Kidney (tissue), 14 donors: Measurements from ENCODE around the gene AKT3. TPM values are rescaled to one million over a fixed set of nuclear protein-coding genes. Genes with fewer than 3 reads are reported as not detected.

ENCODE experiments used
- DNase-seq, 5 donors: peaks; one replicate each; pipeline ENCODE4 v3.0.0-alpha.2; 2013 to 2020
- FAIRE-seq: peaks from 2 replicates; lab custom pipeline; 2012; peaks lifted over from hg19 to GRCh38; lab: Jason Lieb, UNC
- H3K27ac ChIP-seq, 2 donors: one replicate each; pipeline ENCODE4 v1.7.0; 2013; ENCODE audit warnings: low read depth in 2 of 2, low read length in 2 of 2, inconsistent platforms in 1 of 2
- H3K27me3 ChIP-seq: one replicate; pipeline ENCODE4 v1.7.1; 2013; ENCODE audit warnings: low read length, inconsistent platforms; ENCODE audit not compliant: control insufficient read depth, insufficient read depth
- H3K36me3 ChIP-seq, 3 donors: one replicate each; pipeline versions ENCODE4 v1.7.0 to v1.7.1; 2013; ENCODE audit warnings: low read length in 3 of 3, control low read depth in 1 of 3, inconsistent platforms in 1 of 3; ENCODE audit not compliant: insufficient read depth in 3 of 3, control insufficient read depth in 2 of 3
- H3K4me1 ChIP-seq, 3 donors: one replicate each; pipeline versions ENCODE4 v1.7.0 to v1.7.1; 2013; ENCODE audit warnings: low read length in 3 of 3, inconsistent platforms in 1 of 3, low read depth in 1 of 3; ENCODE audit not compliant: control insufficient read depth in 2 of 3, insufficient read depth in 2 of 3
- H3K4me3 ChIP-seq, 3 donors: one replicate each; pipeline versions ENCODE4 v1.7.0 to v1.8.1; 2013; ENCODE audit warnings: low read length in 3 of 3, control low read depth in 1 of 3, inconsistent platforms in 1 of 3
- H3K9ac ChIP-seq, 3 donors: one replicate each; pipeline versions ENCODE4 v1.7.0 to v1.7.1; 2013; ENCODE audit warnings: low read length in 3 of 3, control low read depth in 1 of 3, inconsistent platforms in 1 of 3
- H3K9me3 ChIP-seq, 3 donors: one replicate each; pipeline versions ENCODE4 v1.7.0 to v1.7.1; 2013; ENCODE audit warnings: low read length in 3 of 3, control low read depth in 1 of 3, inconsistent platforms in 1 of 3; ENCODE audit not compliant: control insufficient read depth in 2 of 3, insufficient read depth in 1 of 3
- CTCF ChIP-seq: IDR thresholded peaks from 3 replicates; pipeline ENCODE4 v1.5.1; 2012; ENCODE audit warnings: mild to moderate bottlenecking, moderate library complexity, borderline replicate concordance; ENCODE audit not compliant: insufficient read depth; ENCODE audit errors: extremely low read depth
- intact Hi-C: fragments of 100-400 bp; cut with DNase I; formaldehyde crosslinking; loops from one replicate; pipeline ENCODE4 v1.11.1; 2022
- polyA plus RNA-seq: library from polyadenylated mRNA; stranded (reverse); fragments of 350-450 nt; fragmentation: Illumina TruSeq; extraction: RNeasy Lipid Tissue Mini Kit (QIAGEN cat#74804); gene quantifications from one replicate; pipeline ENCODE4 v1.2.3, GENCODE V29; 2014; ENCODE audit warnings: low read depth, low replicate concordance; ENCODE audit not compliant: insufficient read depth
- total RNA-seq: library from RNA; stranded (reverse); fragmentation: NEBNext Ultra II Directional; extraction: Animal tissue kit (Norgen Biotek cat#: 25700); gene quantifications from one replicate; pipeline ENCODE4 v1.2.1, GENCODE V29; 2021
- donor health status: control.
- donor health status: control.
- donor health status: control.
- donor health status: control.
- donor health status: control.
- donor health status: DM: yes; HTN: yes; CAD: no.
- donor health status: Normal renal cell carcinoma (clear cell type).

The AKT3 gene
- total and polyA plus RNA-seq, 2 donors from 2014 or later: 9.5 to 81.6 TPM

GRCh38 chr1:243554686-243555085, 295.4 kb downstream of the AKT3 start:
- Histone ChIP-seq H3K36me3 (no peaks in the 10 kb centered on the region), H3K4me1 (no peaks in the 10 kb centered on the region), H3K4me3 (no peak overlapping the region), H3K9ac (no peak overlapping the region), H3K9me3 (no peaks in the 10 kb centered on the region), H3K27ac (no peak overlapping the region), H3K27me3 (no peaks in the 10 kb centered on the region)
- no peak for FAIRE-seq
- TF ChIP-seq CTCF: no peak
- intact Hi-C loops: no loop called here
- DNase-seq: no peak

GRCh38 chr1:243553090-243553489, 297.0 kb downstream of the AKT3 start:
- Histone ChIP-seq H3K9ac (no peak overlapping the region), H3K4me1 (no peaks in the 10 kb centered on the region), H3K36me3 (no peaks in the 10 kb centered on the region), H3K9me3 (no peaks in the 10 kb centered on the region), H3K27ac (no peak overlapping the region), H3K27me3 (no peaks in the 10 kb centered on the region), H3K4me3 (no peak overlapping the region)
- intact Hi-C loops: no loop called here
- DNase-seq: no peak
- FAIRE-seq: no peak
- no peak for TF ChIP-seq CTCF

- H3K4me3 ChIP-seq: no peak overlapping the region
- no peak overlapping the region for H3K27ac ChIP-seq
- TF ChIP-seq CTCF: no peak
- H3K36me3 ChIP-seq: no peaks in the 10 kb centered on the region
- H3K4me1 ChIP-seq: no peaks in the 10 kb centered on the region
- intact Hi-C loops: no loop called here
- no peak overlapping the region for H3K9ac ChIP-seq
- FAIRE-seq: no peak
- H3K27me3 ChIP-seq: no peaks in the 10 kb centered on the region
- DNase-seq: no peak
- H3K9me3 ChIP-seq: no peaks in the 10 kb centered on the region
Measured at GRCh38 chr1:243550276-243550675, 299.8 kb downstream of the AKT3 start.

- DNase-seq: no peak
- Histone ChIP-seq H3K4me3 (no peak overlapping the region), H3K27ac (no peak overlapping the region), H3K4me1 (no peaks in the 10 kb centered on the region), H3K36me3 (no peaks in the 10 kb centered on the region), H3K9me3 (no peaks in the 10 kb centered on the region), H3K27me3 (no peaks in the 10 kb centered on the region), H3K9ac (no peak overlapping the region)
- intact Hi-C loops: no loop called here
- TF ChIP-seq CTCF: no peak
- no peak for FAIRE-seq
Measured at GRCh38 chr1:243549791-243550190, 300.3 kb downstream of the AKT3 start.
